ENCODE results near the gene SMARCA2.
"Not testable (repeated sequence)": the region's sequence is repeated elsewhere in the genome, so short reads cannot be mapped to it uniquely, and the experiment has no call there.

Gene SMARCA2

GRCh38 chr9:2145746-2146145, 130.6 kb downstream of the SMARCA2 start:
- no peak overlapping the region for H3K4me3 ChIP-seq (replicated peaks; ENCODE audit: low read depth, low read length)
- no peak for TF ChIP-seq CTCF (IDR thresholded peaks at IDR 0.05; ENCODE audit: low read length, missing control alignments)
- DNase-seq (ENCODE audit: low read depth) = no peak

GRCh38 chr9:2146700-2147099, 131.6 kb downstream of the SMARCA2 start:
- TF ChIP-seq CTCF (IDR thresholded peaks at IDR 0.05; ENCODE audit: low read length, missing control alignments) = peak; percentile 13
- not testable (repeated sequence) for DNase-seq (ENCODE audit: low read depth)

GRCh38 chr9:2150338-2150737, 135.2 kb downstream of the SMARCA2 start:
- H3K4me3 ChIP-seq (replicated peaks; ENCODE audit: low read depth, low read length) = no peak overlapping the region
- no peak for TF ChIP-seq CTCF (IDR thresholded peaks at IDR 0.05; ENCODE audit: low read length, missing control alignments)
- no peak for DNase-seq (ENCODE audit: low read depth)

More at GRCh38 chr9:2146700-2147099, 131.6 kb downstream of the SMARCA2 start:
- H3K4me3 ChIP-seq (replicated peaks; ENCODE audit: low read depth, low read length) = not testable (repeated sequence)

- H3K4me3 ChIP-seq (replicated peaks; ENCODE audit: low read depth, low read length) = no peak overlapping the region
- no peak for TF ChIP-seq CTCF (IDR thresholded peaks at IDR 0.05; ENCODE audit: low read length, missing control alignments)
- DNase-seq (ENCODE audit: low read depth) = no peak
These were observed 136.0 kb downstream of the SMARCA2 start for GRCh38 chr9:2151171-2151570.

- DNase-seq (ENCODE audit: low read depth) = no peak
- TF ChIP-seq CTCF (IDR thresholded peaks at IDR 0.05; ENCODE audit: low read length, missing control alignments) = no peak
- no peak overlapping the region for H3K4me3 ChIP-seq (replicated peaks; ENCODE audit: low read depth, low read length)
These were observed 138.0 kb downstream of the SMARCA2 start for GRCh38 chr9:2152966-2153629.

- TF ChIP-seq CTCF (IDR thresholded peaks at IDR 0.05; ENCODE audit: low read length, missing control alignments) = no peak
- no peak overlapping the region for H3K4me3 ChIP-seq (replicated peaks; ENCODE audit: low read depth, low read length)
- no peak for DNase-seq (ENCODE audit: low read depth)
These were observed 138.6 kb downstream of the SMARCA2 start for GRCh38 chr9:2153630-2154217.

- DNase-seq (ENCODE audit: low read depth) = no peak
- H3K4me3 ChIP-seq (replicated peaks; ENCODE audit: low read depth, low read length) = no peak overlapping the region
- TF ChIP-seq CTCF (IDR thresholded peaks at IDR 0.05; ENCODE audit: low read length, missing control alignments) = no peak
These were observed 139.6 kb downstream of the SMARCA2 start for GRCh38 chr9:2154731-2155130.
